ENCODE results near the gene SPAG16.
A peak's percentile ranks its signal among the peaks of the same experiment; 100 is the strongest.

The SPAG16 gene

DNA sequence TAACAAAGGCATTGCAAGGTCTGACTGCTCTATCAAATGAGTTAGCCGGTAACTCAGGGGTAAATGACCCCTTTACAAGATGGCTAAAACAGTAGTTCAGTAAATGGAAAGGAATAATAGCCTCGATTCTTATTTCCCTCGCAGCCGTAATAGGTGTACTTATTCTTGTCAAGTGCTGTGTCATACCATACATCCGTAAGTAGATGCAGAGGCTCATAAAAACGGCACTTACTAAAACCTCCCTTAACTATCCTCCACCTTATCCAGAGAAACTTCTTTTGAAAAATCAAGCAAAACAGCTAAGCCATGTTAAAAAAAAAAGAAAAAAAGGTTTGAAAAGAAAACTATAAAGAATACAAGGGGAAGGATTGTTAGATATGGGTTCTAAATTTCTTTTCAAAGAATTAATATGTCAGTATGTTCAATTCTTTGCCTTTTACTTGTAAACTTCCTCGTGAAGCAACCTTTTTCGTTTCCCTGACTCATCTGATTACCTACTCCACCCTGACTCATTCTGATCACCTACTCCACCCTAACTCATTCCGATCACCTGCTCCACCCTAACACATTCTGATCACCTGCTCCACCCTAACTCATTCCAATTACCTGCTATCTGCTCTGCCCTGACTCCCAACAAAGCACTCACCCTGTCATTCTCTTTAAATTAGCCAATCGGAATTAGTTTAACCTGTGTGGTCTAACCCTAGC is 127.5 kb downstream of the SPAG16 start:
- DNase-seq = no peak

DNA sequence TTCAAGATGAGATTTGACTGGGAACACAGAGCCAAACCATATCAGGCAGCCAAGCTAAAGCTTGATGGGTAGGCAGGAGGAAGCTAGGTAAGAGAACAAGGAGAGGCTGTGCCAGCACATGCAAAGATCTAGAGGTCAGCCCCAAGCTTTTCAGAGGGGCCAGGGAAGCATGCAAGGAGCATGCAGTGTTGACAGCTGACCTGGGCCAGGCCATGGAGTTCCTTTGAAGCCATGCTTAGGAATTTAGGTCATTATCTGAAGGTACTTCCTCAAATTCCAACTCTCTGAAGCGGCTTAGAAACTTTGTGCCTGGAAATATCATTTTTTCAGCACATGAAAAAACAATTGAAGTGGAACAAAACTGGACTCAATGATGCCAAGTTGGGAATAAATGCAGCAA is 130.8 kb downstream of the SPAG16 start:
- no peak for DNase-seq

- DNase-seq = no peak
Observed at GRCh38 chr2:213416832-213417231, 132.6 kb downstream of the SPAG16 start.

GRCh38 chr2:213419980-213420379 is 135.7 kb downstream of the SPAG16 start:
- no peak for DNase-seq

GRCh38 chr2:213420828-213421385 is 136.6 kb downstream of the SPAG16 start:
- no peak for DNase-seq

DNA sequence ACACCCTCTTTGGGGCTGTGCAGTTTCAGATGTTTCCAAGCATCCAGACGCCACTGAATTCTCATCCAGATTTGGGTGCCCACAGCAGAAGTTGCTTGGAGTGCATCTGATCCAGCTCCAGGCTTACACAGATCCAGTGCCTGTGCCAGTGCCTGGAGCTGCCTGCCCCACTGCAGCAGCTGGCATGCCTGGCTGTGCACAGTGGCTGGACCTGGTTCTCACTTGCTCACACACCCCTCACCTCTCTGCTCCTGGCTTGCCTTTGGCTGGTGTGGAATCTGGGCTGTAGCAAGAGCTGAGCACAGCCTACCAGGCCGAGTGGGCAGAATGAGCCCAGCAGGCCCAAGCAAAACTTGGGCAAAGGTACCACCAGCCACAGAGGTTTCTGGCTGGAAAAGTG is 137.9 kb downstream of the SPAG16 start:
- no peak for DNase-seq

- DNase-seq = no peak
Observed at GRCh38 chr2:213425618-213426017, 141.4 kb downstream of the SPAG16 start.

- DNase-seq = no peak
Observed at GRCh38 chr2:213429516-213429915, 145.3 kb downstream of the SPAG16 start.

DNA sequence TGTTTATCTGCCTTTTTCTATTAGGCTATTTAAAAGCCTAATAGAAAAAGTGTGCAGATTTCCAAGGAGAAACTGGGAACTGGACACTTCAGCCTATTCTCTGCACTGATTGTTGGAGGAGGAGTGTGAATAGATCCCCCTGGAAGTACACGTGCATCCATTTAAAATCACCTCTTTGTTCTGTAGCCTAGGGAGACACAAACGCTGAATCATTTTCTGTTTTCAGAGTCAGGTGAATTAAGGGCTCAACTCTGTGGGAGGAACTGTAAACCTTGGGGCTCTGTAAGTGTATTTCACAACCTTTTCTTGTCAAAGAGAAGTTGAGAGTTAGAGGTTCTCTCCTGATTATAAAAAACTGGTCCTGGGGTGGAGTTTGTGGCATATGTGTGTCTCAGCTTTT is 159.7 kb downstream of the SPAG16 start:
- no peak for DNase-seq

GRCh38 chr2:213451542-213452239 is 167.4 kb downstream of the SPAG16 start:
- DNase-seq = peak; percentile 15

DNA sequence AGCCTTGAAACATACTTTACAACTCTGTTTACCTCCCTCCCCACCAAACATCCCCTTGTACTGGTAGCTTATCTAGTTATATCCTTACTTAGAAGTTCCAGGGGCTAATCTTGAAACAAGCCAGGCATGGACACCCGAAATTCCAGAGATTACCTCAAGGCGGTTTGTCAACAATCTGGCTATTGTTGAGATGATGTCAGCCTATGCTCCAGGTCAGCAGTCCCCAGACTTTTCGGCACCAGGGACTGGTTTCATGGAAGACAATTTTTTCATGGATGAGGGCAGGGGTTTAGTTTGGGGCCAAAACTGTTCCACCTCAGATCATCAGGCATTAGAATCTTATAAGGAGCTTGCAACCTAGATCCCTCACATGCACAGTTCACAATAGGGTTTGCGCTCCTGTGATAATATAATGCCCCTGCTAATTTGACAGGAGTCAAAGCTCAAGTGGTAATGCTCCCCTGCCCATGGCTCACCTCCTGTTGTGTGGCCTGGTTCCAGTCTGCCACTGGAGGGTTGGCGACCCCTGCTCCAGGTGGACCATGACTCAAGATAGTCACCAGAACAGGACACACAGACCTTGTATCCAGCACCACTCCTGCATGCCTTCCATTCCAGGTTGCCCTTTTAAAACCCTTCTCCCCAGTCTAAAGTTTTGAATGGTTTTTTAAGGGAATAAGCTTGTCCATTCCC is 171.2 kb downstream of the SPAG16 start:
- no peak for DNase-seq

DNA sequence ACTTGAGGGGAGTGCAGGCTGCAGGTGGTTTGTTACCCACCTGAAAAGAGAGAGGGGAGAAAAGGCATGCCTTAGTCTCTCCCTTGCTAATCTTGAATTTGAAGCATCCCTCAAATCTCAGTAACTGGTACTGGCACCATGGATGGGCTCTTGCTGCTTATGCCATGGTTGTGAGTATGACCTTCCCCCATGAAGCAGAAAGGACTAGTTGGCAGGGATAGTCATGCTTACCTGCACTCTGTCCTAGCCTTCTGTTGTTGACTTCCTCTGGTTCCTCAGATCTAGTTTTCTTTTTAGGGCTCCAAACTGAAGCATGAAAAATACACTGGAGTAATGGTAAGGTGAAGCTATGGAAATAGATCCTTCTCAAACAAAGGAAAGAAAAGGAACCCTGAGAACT is 191.2 kb downstream of the SPAG16 start:
- no peak for DNase-seq

DNA sequence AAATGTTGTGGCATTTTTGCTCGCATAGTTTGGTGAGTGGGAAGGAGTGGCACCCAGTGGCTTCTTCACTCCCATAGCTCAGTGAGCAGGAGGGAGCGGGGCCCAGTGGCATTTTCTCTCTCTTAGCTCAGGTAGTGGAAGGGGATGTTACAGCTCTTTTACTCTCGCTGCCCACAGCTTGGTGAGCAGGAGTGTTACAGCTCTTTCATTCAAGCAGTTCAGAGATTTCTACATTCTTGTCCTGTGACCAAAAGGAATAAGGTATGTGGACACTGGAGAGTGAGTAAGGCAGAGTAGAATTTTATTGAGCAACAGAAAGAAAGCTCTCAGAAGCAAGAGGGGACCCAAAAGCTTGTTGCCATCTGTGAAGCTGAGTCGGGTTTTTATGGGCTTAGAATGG is 192.4 kb downstream of the SPAG16 start:
- no peak for DNase-seq

- no peak for DNase-seq
Observed at GRCh38 chr2:213490087-213490486, 205.8 kb downstream of the SPAG16 start.

GRCh38 chr2:213491376-213491775 is 207.1 kb downstream of the SPAG16 start:
- no peak for DNase-seq

- DNase-seq = no peak
Observed at GRCh38 chr2:213496226-213496625, 212.0 kb downstream of the SPAG16 start.

DNA sequence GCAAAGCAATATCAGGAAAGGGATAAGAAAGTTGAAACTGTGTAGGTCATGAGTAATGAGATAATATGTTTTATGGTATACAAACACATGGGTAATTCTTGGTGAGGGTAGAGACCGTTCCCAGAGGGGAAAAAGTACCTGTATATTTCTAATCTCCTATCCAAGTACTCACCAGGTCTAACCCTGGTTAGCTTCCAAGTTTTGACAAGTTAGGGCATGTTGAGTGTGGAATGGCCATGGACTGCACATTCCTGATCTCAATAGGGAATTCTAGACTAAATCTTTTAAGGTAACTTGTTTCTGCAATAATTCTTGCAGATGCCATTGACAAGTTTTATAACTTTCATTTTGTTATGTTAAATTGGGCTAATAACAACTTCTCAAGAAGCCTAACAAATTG is 216.6 kb downstream of the SPAG16 start:
- DNase-seq = no peak

DNA sequence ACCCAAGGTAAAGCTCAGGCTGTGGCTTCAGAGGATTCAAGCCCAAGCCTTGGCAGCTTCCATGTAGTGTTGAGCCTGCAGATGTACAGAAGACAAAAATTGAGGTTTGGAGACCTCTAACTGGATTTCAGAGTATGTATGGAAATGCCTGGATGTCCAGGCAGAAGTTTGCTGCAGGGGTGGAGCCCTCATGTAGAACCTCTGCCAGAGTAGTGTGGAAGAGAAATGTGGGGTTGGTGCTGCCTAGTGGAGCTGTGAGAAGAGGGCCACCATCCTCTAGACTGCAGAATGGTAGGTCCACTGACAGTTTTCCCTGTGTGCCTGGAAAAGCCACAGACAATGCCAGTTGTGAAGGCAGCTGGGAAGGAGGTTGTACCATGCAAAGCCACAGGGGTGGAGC is 239.9 kb downstream of the SPAG16 start:
- DNase-seq = no peak

DNA sequence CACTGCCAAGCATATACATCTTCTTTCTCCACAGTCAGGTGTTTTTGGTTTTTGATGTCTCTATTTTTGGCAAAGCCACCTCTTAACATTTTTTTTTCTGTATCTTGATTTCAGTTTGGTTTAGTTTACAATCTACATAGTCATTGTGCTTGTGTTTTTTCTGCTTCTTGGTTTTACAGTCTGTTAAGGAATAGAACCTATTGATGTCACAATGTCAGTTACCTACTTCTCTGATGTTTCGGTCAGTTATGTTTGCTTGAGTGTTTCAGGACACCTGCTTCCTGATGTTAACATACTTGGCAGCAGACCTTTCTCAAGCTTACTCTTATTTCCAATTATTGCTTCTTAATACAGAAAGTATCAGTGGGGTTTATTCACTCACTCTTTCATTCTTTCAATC is 253.3 kb downstream of the SPAG16 start:
- no peak for DNase-seq

GRCh38 chr2:213544940-213545339 is 260.7 kb downstream of the SPAG16 start:
- no peak for DNase-seq

DNA sequence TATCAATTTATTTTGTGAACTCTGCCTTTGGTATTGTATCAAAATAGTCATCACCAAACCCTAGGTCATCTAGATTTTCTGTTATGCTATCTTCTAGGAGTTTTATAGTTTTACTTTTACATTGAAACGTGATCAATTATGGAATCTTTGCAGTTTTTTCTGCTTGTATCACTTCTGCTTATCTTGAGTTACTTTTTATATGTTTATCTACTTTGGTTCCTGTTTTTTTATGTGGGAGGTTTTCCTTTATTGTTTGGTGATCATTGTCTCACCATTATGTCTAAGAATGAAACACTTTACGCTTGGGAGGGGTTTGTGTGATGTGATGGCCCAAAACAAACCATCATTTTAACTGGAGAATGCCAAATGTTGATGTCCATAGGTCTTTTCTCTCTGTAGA is 261.2 kb downstream of the SPAG16 start:
- no peak for DNase-seq

DNA sequence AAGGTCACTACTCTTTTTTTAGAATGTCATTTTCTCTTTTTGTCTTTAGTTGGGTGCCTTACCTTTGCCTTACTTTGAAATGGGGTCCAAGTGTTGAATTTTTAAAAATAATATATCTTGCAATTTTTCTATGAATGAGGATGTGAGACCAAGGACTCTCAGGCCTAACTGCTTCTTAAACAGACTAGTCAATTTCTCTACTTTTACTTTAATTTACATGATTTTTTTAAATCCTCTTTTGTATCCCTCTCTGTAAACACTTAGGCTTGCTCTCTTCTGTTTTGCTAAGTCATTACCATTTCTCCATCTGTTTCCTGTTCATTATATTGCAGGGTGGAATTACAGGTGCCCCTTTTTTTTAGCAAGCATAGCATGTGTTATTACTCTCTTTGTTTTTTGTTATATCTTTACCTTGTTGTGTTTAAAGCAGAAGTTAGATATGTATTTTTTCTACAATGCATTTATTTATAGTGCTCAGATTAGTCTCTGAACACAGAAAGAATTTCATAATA is 261.8 kb downstream of the SPAG16 start:
- DNase-seq = no peak

GRCh38 chr2:213551526-213551925 is 267.3 kb downstream of the SPAG16 start:
- no peak for DNase-seq

DNA sequence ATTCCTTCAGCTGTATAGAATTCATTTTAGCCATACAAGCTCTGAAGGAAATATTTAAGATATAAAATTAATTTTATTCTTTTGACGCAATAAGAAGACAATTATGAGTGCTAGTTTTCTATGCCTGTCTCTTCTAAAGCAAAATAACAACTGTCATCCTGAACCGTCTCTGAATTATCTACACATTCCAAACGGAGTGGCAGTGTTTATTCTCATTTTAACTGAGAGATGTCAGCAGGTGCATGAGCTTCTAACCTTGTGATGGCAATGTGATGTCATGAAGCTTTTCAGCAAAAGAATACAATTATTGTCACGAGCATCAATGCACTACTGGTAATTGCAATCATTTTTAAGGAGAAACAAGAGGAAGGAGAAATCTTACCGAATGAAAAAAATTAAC is 274.8 kb downstream of the SPAG16 start:
- DNase-seq = no peak

Data from retina (tissue), 1 donor.